ENCODE measurements around the gene MICU1. TPM values are rescaled to one million over a fixed set of nuclear protein-coding genes. Genes with fewer than 3 reads are reported as not detected.

Gene MICU1
- total and polyA plus RNA-seq, 2 of the 13 experiments (the other 11 are each of a cell fraction or from before 2014, with no cell fraction given) = 32.5 to 56.1 TPM

DNA sequence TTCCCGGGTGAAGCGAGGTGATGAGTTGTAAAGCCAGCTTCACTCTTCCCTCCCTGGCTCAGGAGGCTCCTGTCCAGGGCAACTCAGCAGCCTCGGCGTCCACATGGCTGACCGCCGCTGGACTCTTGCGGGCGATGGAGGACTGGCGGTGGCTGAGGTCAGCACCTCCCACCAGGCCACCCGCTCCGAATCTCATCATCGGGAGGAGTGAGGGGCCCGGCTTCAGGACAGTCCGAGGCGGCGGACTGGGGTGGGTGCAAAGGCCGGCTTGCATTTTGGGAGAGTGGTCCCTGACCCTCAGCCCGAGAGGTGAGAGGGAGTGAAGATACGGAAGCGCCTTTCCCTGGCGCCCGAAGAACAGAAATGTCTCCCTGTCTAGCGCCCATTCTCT is 271.9 kb downstream of the MICU1 start (continued):
- TF ChIP-seq, protein P1, sequence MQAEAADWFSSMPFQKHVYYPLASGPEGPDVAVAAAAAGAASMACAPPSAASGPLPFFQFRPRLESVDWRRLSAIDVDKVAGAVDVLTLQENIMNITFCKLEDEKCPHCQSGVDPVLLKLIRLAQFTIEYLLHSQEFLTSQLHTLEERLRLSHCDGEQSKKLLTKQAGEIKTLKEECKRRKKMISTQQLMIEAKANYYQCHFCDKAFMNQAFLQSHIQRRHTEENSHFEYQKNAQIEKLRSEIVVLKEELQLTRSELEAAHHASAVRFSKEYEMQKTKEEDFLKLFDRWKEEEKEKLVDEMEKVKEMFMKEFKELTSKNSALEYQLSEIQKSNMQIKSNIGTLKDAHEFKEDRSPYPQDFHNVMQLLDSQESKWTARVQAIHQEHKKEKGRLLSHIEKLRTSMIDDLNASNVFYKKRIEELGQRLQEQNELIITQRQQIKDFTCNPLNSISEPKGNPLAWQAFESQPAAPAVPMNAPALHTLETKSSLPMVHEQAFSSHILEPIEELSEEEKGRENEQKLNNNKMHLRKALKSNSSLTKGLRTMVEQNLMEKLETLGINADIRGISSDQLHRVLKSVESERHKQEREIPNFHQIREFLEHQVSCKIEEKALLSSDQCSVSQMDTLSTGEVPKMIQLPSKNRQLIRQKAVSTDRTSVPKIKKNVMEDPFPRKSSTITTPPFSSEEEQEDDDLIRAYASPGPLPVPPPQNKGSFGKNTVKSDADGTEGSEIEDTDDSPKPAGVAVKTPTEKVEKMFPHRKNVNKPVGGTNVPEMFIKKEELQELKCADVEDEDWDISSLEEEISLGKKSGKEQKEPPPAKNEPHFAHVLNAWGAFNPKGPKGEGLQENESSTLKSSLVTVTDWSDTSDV (CRISPR knock-in tag; IDR thresholded peaks at IDR 0.05) = 0 out of 2 replicates have a peak, but pooled peaks have one; percentile 45
- no peak for TF ChIP-seq ZNF629 (CRISPR knock-in tag; conservative IDR thresholded peaks at IDR 0.05)
- TF ChIP-seq MXD4 (CRISPR knock-in tag; IDR thresholded peaks at IDR 0.05) = no peak
- TF ChIP-seq, protein P2, sequence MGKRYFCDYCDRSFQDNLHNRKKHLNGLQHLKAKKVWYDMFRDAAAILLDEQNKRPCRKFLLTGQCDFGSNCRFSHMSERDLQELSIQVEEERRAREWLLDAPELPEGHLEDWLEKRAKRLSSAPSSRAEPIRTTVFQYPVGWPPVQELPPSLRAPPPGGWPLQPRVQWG (CRISPR knock-in tag; IDR thresholded peaks at IDR 0.05; ENCODE audit: borderline replicate concordance, low read depth) = no peak
- no peak for TF ChIP-seq KDM3A (CRISPR knock-in tag; IDR thresholded peaks at IDR 0.05; ENCODE audit: low read depth)
- TF ChIP-seq NFKBIZ (CRISPR knock-in tag; IDR thresholded peaks at IDR 0.05) = no peak
- TF ChIP-seq SMAD1 (CRISPR knock-in tag; IDR thresholded peaks at IDR 0.05; ENCODE audit: borderline replicate concordance, low read depth) = no peak
- TF ChIP-seq ZNF746 (CRISPR knock-in tag; IDR thresholded peaks at IDR 0.05) = no peak
- TF ChIP-seq HHEX (CRISPR knock-in tag; IDR thresholded peaks at IDR 0.05) = no peak
- TF ChIP-seq, protein P3, sequence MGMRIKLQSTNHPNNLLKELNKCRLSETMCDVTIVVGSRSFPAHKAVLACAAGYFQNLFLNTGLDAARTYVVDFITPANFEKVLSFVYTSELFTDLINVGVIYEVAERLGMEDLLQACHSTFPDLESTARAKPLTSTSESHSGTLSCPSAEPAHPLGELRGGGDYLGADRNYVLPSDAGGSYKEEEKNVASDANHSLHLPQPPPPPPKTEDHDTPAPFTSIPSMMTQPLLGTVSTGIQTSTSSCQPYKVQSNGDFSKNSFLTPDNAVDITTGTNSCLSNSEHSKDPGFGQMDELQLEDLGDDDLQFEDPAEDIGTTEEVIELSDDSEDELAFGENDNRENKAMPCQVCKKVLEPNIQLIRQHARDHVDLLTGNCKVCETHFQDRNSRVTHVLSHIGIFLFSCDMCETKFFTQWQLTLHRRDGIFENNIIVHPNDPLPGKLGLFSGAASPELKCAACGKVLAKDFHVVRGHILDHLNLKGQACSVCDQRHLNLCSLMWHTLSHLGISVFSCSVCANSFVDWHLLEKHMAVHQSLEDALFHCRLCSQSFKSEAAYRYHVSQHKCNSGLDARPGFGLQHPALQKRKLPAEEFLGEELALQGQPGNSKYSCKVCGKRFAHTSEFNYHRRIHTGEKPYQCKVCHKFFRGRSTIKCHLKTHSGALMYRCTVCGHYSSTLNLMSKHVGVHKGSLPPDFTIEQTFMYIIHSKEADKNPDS (CRISPR knock-in tag; IDR thresholded peaks at IDR 0.05) = no peak
- no peak for TF ChIP-seq ZNF232 (CRISPR knock-in tag; IDR thresholded peaks at IDR 0.05; ENCODE audit: borderline replicate concordance)
- no peak for TF ChIP-seq ZNF317 (CRISPR knock-in tag; IDR thresholded peaks at IDR 0.05)
- 0 out of 2 replicates have a peak, but pooled peaks have one; percentile 7 for TF ChIP-seq FOXC1 (CRISPR knock-in tag; IDR thresholded peaks at IDR 0.05; ENCODE audit: borderline replicate concordance)
- TF ChIP-seq SYNCRIP (IDR thresholded peaks at IDR 0.05; ENCODE audit: insufficient read depth, low read depth, low read length) = no peak
- TF ChIP-seq, protein P4, sequence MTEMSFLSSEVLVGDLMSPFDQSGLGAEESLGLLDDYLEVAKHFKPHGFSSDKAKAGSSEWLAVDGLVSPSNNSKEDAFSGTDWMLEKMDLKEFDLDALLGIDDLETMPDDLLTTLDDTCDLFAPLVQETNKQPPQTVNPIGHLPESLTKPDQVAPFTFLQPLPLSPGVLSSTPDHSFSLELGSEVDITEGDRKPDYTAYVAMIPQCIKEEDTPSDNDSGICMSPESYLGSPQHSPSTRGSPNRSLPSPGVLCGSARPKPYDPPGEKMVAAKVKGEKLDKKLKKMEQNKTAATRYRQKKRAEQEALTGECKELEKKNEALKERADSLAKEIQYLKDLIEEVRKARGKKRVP (CRISPR knock-in tag; IDR thresholded peaks at IDR 0.05) = no peak
- TF ChIP-seq ZNF589 (CRISPR knock-in tag; conservative IDR thresholded peaks at IDR 0.05) = no peak
- TF ChIP-seq, protein P5, sequence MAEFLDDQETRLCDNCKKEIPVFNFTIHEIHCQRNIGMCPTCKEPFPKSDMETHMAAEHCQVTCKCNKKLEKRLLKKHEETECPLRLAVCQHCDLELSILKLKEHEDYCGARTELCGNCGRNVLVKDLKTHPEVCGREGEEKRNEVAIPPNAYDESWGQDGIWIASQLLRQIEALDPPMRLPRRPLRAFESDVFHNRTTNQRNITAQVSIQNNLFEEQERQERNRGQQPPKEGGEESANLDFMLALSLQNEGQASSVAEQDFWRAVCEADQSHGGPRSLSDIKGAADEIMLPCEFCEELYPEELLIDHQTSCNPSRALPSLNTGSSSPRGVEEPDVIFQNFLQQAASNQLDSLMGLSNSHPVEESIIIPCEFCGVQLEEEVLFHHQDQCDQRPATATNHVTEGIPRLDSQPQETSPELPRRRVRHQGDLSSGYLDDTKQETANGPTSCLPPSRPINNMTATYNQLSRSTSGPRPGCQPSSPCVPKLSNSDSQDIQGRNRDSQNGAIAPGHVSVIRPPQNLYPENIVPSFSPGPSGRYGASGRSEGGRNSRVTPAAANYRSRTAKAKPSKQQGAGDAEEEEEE (CRISPR knock-in tag; IDR thresholded peaks at IDR 0.05; ENCODE audit: borderline replicate concordance) = no peak
- no peak for TF ChIP-seq SMAD3 (CRISPR knock-in tag; IDR thresholded peaks at IDR 0.05)
- no peak for TF ChIP-seq FLYWCH1 (CRISPR knock-in tag; IDR thresholded peaks at IDR 0.05)
- no peak for TF ChIP-seq HDAC2 (CRISPR knock-in tag; IDR thresholded peaks at IDR 0.05)

Data from HepG2 (cell line).